Left lobe of liver (tissue), 2 donors: ENCODE measurements around the gene CAMTA1. TPM values are rescaled to one million over a fixed set of nuclear protein-coding genes. Genes with fewer than 3 reads are reported as not detected.
"Not testable (repeated sequence)": the region's sequence is repeated elsewhere in the genome, so short reads cannot be mapped to it uniquely, and the experiment has no call there.

Source experiments
- ATAC-seq: fragments of 200-7000 bp; cut with Tn5 transposase; one replicate; pipeline ENCODE4 v1.9.1; 2020; ENCODE audit warnings: mild to moderate bottlenecking, moderate library complexity
- DNase-seq: peaks from one replicate; pipeline ENCODE4 v3.0.0-alpha.2; 2020; ENCODE audit warnings: low spot score
- total RNA-seq: library from RNA; stranded (reverse); gene quantifications from one replicate; pipeline ENCODE4 v1.2.1, GENCODE V29; 2021
- donor health status: DM: no; HTN: no; CAD: no; lungs with moderate emphysema.
- donor health status: DM: no; HTN: yes; CAD: no.

CAMTA1 gene
- total RNA-seq, 1 donor from 2014 or later = 33.6 TPM

DNA sequence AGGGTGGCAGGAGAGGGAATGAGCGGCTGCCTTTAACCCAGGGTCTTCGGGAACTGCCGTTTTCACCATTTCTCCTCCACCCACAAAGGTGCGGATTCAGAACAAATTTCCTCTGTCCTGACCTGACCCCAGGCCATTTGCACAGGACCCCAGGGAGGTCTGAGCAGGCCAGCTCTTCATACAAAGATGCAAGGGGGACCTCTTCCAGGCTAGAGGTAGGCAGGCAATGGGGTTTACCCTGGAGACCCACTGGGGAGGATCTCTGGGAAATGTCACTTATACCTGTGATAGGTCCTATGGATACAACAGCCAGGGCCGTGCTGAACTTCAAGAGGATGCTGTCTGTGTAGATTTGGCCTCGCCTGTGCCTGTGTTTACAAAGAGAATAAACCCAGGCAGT, 896.1 kb downstream of the CAMTA1 start:
- ATAC-seq (no peak), DNase-seq (no peak)

DNA sequence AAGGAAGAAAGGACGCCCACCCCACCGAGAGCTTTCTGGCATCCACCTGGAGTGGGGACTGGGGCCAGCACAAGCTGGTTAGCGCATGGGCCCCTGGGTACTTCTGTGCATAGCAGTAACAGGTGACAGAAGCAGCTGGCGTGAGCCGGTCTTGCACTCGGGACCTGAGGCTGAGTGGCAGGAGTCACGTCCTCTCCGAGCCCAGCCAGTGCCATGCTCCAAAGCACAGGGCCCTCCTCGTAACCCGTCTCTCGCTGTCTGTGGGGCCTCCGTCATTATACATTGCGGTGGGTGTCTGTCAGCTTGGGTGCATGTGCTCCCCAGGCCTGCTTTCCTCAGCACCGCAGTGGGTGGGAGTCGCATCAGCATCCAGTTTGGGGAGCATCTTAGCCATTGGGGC, 898.3 kb downstream of the CAMTA1 start:
- ATAC-seq (no peak), DNase-seq (no peak)

- DNase-seq = no peak
These were observed 898.9 kb downstream of the CAMTA1 start for GRCh38 chr1:7684132-7684531.

GRCh38 chr1:7684861-7685635, 899.8 kb downstream of the CAMTA1 start:
- DNase-seq (no peak), ATAC-seq (no peak)

More at GRCh38 chr1:7684132-7684531, 898.9 kb downstream of the CAMTA1 start:
- ATAC-seq = no peak

- ATAC-seq = no peak
- no peak for DNase-seq
These were observed 901.1 kb downstream of the CAMTA1 start for GRCh38 chr1:7686301-7686850.

DNA sequence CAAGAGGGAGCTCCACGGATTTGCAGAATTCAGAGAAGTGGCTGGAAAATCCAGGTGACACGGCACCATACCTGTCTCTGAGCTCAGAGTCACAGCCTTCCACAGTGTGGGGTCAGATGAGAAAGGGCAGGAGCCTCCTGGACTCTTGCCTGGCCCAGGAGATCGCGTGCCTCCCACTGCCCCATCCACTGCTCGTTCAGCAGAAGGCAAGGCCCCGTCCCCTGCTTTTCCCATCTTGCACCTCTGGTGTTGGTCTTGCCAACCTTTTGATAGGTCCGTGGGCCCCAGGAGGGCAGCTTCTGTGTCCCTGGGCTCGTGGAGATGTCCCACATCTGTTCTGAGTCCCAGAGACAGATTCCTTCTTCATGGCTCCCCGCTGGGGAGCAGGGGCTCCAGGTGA, 902.2 kb downstream of the CAMTA1 start:
- no peak for DNase-seq
- no peak for ATAC-seq

GRCh38 chr1:7688659-7689058, 903.4 kb downstream of the CAMTA1 start:
- DNase-seq (no peak), ATAC-seq (peak; percentile 85)

DNA sequence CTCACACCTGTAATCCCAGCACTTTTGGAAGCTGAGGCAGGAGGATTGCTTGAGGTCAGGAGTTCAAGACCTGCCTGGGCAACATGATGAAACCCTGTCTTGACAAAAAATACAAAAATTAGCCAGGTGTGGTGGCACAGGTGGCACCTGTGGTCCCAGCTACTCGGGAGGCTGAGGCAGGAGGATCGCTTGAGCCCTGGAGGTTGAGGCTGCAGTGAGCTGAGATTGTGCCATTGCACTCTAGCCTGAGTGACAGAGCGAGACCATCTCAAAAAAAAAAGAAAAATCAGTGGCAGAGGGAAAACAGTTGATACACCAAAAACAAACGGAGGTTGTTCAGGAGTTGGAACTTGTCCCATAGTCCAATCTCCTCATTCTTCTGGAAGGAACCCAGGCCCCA, 904.1 kb downstream of the CAMTA1 start:
- not testable (repeated sequence) for ATAC-seq, DNase-seq

DNA sequence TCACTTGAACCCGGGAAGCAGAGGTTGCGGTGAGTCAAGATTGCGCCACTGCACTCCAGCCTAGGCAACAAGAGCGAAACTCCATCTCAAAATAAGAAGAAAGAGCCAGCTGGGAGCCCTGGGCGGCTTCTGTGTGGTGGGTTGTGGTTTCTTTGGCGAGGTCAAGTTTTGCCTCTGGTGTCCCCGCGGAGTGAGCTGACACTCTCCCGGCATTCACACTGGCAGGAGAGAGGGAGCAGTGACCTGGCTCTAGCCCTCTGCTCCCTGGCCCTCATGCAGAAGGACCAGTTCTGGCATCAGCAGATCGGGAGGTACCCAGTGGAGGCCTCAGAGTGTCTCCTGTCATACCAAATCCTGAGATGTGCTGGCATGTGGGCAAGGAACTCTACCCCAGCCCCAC, 904.8 kb downstream of the CAMTA1 start:
- DNase-seq (no peak), ATAC-seq (no peak)

GRCh38 chr1:7690496-7691182, 905.4 kb downstream of the CAMTA1 start:
- DNase-seq (no peak), ATAC-seq (no peak)

DNA sequence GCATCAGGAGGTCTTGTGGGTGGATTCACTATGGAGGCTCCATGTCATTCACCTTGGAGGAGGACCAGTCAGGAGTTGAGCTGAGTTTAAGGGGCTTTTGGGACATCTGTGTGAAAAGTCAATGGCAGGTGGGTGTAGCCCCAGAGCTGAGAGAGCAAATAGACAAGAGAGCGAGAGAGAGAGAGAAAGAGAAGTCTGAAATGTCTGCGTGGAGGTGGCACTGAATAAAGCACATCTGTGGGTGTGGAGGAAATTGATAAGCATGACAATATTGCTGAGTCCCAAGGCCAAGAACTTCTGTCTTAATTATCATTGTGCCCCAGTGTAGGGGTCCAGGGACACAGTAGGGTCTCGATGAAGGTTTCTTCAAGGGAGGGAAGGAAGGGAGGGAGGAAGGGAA, 906.3 kb downstream of the CAMTA1 start:
- ATAC-seq (no peak), DNase-seq (no peak)

GRCh38 chr1:7692005-7692404, 906.8 kb downstream of the CAMTA1 start:
- ATAC-seq (no peak), DNase-seq (no peak)

DNA sequence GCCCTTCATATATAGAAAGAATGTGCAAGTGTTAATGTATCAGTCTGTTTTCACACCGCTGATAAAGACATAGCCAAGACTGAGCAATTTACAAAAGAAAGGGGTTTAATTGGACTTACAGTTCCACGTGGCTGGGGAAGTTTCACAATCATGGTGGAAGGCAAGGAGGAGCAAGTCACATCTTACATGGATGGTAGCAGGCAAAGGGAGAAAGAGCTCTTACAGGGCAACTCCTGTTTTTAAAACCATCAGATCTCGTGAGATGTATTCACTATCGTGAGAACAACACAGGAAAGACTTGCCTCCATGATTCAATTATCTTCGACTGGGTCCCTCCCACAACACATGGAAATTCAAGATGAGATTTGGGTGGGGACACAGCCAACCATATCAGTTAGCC, 907.8 kb downstream of the CAMTA1 start:
- ATAC-seq, DNase-seq: not testable (repeated sequence)

GRCh38 chr1:7693662-7694061, 908.4 kb downstream of the CAMTA1 start:
- DNase-seq = no peak
- ATAC-seq = no peak

- DNase-seq (no peak), ATAC-seq (no peak)
These were observed 909.6 kb downstream of the CAMTA1 start for GRCh38 chr1:7694600-7695496.

- no peak for DNase-seq
These were observed 910.4 kb downstream of the CAMTA1 start for GRCh38 chr1:7695497-7696117.

GRCh38 chr1:7698641-7699040, 913.4 kb downstream of the CAMTA1 start:
- DNase-seq (no peak), ATAC-seq (no peak)

More at GRCh38 chr1:7695497-7696117, 910.4 kb downstream of the CAMTA1 start:
- ATAC-seq = no peak

DNA sequence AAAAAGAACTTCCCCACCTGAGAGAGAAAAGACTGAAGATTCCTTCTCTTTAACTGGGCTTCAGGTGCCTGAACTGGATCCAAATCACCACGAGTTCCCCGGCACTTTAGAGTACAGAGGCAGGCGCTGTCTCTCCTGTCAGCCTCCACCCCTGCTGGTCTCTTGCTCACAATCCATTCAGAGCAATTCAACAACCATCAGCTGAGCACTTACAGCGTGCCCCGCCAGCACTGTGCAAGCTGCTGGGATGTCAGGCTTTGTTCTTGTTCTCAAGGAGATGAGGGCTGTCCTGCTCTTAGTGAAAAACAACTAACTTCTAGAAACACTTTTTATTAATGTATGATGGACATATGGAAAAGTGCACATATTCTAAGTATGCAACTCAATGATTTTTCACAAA, 917.1 kb downstream of the CAMTA1 start:
- no peak for DNase-seq
- ATAC-seq = no peak

DNA sequence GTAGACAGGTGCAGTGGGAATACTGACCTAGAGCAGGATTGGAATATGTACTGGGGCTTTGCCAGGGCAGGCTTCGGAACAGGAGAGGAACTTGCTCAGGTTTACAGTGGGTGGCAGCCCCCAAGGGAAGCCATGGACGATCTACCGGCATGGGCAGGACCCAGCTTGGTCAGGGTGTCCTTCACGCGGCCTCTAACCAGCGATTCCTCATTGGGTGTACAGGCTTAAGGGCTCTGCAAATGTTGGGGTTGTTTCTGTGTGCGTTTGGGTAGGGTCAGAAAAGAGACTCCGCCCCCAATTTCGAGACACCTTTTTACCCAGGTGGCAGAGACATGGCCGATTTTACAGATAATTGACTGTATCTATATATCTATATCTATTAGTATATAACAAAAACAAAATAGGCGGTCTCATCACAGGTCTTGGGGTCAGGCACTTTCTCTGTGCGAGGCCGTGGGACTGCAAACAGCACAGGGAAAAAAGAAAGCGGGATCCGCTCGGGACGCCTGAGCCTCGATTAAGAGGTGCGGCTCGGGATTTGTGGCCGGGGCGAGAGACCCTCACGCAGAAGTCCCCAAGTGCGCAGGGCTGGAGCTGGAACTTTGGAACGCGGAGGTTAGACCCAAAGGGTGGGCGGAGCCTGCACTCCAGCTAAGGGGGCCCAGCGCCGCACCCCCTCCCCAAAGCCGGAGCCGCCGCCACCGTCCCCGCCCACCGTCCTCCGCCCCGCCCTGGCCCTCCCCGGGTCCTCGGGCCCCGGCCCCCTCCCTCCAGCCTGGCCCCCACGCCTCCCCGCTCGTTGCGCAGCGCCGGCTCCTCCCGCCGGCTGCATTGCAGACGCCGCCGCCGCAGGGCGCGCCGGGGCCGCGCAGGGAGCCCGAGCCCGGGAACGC, 918.3 kb downstream of the CAMTA1 start:
- no peak for DNase-seq
- no peak for ATAC-seq
